DMS53 (cell line): ENCODE results near the gene SORL1.
A peak's percentile ranks its signal among the peaks of the same experiment; 100 is the strongest.

Source experiments
- DNase-seq: peaks from one replicate; lab custom pipeline; 2025; lab: John Stamatoyannopoulos, UW

SORL1 gene

DNA sequence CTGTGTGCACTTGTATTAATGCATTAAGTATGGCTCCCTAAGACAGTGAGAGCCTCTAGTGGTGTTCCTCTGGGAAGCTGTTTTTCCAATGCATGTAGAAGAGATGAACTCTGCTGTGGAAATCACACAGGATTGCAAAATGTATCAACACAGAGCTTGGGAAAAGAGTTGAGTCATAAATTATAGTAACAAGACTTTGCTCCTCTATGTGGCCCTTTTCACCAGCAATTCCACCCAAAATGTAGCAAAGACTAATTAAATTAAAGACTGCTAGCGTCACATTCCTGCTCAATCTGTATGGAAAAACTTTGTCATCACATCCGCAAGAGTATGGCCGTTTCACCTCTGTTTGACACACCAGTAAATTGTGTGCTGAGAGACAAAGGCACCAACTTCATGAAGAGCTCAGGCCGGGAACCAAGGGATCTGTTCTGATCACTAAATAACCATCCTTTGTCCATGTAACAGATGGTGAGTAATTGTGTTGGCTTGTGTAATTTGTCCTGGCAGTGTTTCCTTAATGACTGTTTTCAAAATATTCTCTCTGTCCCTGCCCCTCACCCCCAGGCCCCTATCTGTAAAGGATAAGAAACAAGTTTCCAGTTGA is 209.9 kb downstream of the SORL1 start:
- DNase-seq: no peak

- no peak for DNase-seq
These were observed 212.0 kb downstream of the SORL1 start for GRCh38 chr11:121664144-121664543.

DNA sequence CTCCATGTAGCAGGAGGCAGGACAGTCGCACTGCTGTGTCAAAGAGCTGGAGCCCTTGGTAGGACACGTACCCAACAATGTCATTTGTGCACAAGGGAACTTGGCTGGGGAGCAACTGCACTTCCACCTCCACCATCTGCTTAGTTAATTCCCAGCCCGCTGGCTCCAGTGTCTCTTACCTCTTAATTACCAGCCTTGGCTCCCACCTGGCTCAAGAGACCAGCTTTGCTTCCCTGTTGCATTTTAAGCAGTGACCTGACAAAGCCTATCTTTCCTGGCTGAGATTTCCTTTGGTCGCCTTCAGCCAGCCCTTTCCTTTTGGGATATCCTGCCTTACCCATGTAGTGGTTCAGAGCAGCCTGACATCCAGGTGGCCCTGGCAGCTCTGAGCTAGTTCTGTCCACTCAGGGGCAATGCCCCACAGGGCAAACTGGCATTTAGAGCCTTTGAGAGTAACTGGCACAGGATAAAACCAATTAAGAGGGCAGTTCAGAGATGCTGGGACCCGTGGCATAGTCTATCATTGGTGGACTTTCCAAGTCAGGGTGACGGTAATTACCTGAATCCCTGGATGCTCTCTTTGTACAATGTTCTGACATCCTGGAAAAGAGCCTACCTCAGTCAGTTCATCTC is 213.2 kb downstream of the SORL1 start:
- no peak for DNase-seq

- DNase-seq: no peak
These were observed 215.7 kb downstream of the SORL1 start for GRCh38 chr11:121667836-121668235.

DNA sequence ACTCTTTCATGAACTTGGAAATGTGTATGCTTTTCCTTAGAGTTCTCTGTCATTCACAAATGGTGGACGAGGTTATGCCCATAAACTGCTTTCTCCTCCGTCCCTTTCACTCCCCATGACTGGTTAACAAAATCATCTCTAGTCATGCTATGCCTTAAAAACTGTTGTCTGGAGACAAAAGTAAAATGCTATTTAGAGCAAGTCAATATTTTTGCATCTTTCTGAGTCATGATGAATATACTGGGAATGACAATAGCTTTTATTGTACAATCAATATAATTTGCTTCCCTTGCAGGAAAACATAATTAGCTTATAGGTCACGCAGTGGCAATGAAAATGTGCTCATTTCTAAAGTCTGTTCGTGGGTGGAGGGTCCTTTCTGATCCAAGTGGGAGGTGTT is 217.3 kb downstream of the SORL1 start:
- no peak for DNase-seq

DNA sequence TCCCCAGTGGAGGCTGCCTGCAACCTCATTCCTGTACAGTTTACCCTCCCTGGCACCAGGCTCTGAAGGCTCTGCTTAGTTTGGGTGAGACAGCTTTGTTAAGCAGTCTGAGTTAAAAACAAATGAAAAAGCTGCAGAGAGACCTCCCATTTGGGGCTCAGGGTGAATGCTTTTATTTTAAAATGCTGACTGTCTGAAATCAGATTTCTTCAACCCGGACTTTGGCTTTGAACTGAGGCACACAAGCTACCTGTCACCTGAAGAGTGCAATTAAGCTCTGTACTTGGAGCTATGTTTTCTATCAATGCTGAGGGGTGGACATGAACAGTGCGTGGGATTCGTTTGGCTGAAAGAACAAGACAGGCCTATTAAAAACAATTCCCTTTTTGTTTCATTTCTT is 218.2 kb downstream of the SORL1 start:
- DNase-seq: no peak

GRCh38 chr11:121670805-121671282 is 218.7 kb downstream of the SORL1 start:
- no peak for DNase-seq

DNA sequence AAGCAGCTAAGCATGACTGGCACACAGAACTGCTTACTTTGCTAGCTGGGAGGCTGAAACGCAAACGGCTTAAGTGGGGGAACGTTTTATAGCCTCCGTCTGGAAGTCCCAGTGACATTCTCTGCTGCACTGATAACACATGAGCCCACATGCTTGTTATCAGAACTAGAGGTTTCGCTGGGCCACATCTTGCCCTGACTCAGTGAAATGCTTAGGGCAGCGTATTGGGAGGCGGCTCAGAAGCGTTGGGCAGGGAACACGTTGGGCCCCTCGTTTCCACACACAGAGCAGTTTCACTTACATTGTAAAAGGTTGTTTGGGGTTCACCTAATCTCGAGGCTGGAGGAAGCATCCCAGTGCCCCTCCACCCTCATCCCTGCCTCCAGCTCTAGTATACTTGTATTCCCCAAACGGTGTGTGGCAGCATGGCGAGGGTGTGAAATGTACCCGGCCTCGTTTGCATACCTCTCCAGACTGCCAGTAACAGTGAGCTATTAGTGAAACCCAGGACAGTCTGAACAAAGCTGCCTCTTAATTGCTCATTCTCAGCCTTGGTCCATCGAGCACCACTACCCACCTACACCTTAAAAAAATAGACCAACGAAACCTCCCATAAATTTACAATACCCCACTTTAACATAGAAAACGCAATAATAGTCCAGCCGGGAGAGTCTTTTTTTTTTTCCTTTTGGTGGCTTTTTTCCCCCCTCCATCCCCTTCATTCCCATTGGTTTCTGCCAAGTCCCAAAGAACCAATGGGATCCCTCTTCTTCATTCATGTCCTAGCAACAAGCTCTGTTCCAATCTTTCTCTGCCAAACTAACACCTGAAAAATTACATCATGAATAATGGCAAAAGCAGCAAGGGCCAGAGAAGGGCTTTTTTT is 219.4 kb downstream of the SORL1 start:
- DNase-seq: no peak

GRCh38 chr11:121672630-121673487 is 220.7 kb downstream of the SORL1 start:
- no peak for DNase-seq

- peak; percentile 83 for DNase-seq
These were observed 229.6 kb downstream of the SORL1 start for GRCh38 chr11:121681550-121682268.
